Frontal cortex (tissue), 4 donors: ENCODE results near the gene SF3B6. TPM values are rescaled to one million over a fixed set of nuclear protein-coding genes. Genes with fewer than 3 reads are reported as not detected.
A peak's percentile ranks its signal among the peaks of the same experiment; 100 is the strongest.
"Not testable (repeated sequence)": the region's sequence is repeated elsewhere in the genome, so short reads cannot be mapped to it uniquely, and the experiment has no call there.

Experiments used
- DNase-seq, 2 donors: peaks; one replicate each; pipeline ENCODE4 v3.0.0; 2012; ENCODE audit warnings: low spot score in 2 of 2
- FAIRE-seq: peaks from 2 replicates; lab custom pipeline; 2012; peaks lifted over from hg19 to GRCh38; lab: Jason Lieb, UNC
- total RNA-seq: library from RNA; depleted of rRNA; stranded (reverse); fragments of >200 nt; gene quantifications from one replicate; pipeline ENCODE4 v1.2.3, GENCODE V29; 2014
- donor health status: control.
- donor health status: control.
- donor health status: control.

SF3B6 gene
- total RNA-seq, 1 donor from 2014 or later, result 125 TPM

DNA sequence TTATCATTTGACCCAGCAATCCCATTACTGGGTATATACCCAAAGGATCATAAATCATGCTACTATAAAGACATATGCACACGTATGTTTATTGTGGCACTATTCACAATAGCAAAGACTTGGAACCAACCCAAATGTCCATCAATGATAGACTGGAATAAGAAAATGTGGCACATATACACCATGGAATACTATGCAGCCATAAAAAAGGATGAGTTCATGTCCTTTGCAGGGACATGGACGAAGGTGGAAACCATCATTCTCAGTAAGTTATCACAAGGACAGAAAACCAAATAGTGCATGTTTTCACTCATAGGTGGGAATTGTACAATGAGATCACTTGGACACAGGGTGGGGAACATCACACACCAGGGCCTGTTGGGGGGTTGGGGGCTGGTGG lies 24.6 kb upstream of the SF3B6 start:
- not testable (repeated sequence) for FAIRE-seq, DNase-seq

DNA sequence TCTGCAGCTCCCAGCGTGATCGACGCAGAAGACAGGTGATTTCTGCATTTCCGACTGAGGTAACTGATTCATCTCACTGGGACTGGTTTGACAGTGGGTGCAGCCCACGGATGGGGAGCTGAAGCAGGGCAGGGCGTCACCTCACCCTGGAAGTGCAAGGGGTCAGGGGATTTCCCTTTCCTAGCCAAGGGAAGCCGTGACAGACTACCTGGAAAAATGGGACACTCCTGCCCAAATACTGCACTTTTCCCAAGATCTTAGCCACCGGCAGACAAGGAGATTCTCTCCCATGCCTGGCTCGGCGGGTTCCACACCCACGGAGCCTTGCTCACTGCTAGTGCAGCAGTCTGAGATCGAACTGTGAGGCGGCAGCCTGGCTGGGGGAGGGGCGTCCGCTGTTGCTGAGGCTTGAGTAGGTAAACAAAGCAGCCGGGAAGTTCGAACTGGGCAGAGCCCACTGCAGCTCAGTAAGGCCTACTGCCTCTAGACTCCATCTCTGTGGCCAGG lies 19.1 kb upstream of the SF3B6 start:
- not testable (repeated sequence) for FAIRE-seq, DNase-seq

DNA sequence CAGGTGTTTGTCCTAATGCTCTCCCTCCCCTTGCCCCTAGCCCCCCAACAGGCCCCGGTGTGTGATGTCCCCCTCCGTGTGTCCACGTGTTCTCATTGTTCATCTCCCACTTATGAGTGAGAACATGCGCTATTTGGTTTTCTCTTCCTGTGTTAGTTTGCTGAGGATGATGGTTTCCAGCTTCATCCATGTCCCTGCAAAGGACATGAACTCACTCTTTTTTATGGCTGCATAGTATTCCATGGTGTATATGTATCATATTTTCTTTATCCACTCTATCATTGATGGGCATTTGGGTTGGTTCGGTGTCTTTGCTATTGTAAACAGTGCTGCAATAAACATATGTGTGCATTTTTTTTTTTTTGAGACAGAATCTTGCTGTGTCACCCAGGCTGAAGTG lies 17.1 kb upstream of the SF3B6 start:
- FAIRE-seq, DNase-seq: not testable (repeated sequence)

DNA sequence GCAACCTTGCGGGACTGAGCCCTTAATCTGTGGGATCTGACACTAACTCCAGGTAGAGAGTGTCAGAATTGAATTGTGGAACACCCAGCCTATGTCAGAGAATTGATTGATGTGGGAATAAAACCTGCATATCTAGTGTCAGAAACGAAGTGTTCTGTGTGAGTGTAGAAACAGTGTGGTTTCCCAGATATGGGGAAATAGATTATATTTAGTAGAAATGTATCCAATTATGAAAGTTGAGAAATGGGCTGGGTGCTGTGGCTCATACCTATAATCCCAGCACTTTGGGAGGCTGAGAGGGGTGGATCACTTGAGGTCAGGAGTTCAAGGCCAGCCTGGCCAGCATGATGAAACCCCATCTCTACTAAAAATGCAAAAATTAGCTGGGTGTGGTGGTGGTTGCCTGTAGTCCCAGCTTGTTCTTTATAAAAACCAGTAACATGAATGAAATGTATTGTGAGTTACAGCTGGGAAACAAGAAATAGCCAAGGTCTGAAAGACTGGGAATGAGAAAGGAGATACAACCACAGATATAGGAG lies 12.8 kb upstream of the SF3B6 start:
- no peak for FAIRE-seq

DNA sequence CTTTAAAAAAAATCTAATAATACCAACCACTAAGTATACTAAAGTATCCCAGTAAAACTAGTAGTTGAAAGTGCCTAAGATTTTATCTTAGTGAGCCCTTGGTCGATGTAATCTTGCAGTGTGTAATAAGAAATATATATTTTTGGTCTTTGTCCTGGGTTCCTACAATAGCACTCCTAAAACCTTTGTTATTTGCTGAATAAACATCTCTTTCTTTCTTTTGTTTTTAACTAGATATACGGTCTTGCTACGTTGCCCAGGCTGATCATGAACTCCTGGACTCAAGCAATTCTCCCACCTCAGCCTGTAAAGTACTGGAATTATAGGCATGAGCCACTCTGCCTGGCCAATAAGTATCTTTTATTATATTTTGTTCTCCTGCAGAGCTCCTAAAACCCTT lies 10.9 kb upstream of the SF3B6 start:
- FAIRE-seq (no peak), DNase-seq (no peak)

More for the DNA sequence above, 12.8 kb upstream of the SF3B6 start:
- no peak for DNase-seq

DNA sequence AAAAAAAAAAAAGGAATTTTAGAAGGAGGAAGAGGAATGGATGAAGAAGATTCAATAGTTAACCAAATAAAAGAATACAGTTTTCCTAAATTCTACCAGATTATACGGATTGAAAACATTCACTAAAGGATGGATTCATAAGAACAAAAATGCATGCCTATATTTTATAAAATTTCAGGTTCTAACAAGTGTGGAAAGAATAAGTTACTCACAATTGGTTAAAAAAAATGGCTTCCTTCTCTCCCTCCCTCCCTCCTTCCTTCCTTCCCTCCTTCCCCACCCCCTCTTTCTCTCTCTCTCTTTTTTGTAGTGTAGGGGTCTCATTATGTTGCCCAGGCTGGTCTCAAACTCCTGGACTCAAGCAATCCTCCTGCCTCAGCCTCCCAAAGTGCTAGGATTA lies 10.1 kb upstream of the SF3B6 start:
- no peak for DNase-seq
- no peak for FAIRE-seq

DNA sequence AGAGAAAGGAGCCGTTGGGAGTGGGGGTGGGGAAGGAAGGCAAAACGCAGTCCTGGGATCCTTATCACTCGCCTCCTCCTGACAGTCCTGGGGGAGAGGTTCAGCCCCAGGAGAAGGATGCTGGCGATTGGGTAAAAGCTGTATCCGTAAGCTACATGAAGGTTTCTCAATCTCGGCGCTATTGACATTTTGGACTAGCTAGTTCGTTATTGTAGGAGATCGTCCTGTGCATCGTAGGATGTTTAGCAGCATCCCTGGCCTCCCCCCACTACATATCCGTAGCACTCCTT lies 9.0 kb upstream of the SF3B6 start:
- FAIRE-seq, result no peak

DNA sequence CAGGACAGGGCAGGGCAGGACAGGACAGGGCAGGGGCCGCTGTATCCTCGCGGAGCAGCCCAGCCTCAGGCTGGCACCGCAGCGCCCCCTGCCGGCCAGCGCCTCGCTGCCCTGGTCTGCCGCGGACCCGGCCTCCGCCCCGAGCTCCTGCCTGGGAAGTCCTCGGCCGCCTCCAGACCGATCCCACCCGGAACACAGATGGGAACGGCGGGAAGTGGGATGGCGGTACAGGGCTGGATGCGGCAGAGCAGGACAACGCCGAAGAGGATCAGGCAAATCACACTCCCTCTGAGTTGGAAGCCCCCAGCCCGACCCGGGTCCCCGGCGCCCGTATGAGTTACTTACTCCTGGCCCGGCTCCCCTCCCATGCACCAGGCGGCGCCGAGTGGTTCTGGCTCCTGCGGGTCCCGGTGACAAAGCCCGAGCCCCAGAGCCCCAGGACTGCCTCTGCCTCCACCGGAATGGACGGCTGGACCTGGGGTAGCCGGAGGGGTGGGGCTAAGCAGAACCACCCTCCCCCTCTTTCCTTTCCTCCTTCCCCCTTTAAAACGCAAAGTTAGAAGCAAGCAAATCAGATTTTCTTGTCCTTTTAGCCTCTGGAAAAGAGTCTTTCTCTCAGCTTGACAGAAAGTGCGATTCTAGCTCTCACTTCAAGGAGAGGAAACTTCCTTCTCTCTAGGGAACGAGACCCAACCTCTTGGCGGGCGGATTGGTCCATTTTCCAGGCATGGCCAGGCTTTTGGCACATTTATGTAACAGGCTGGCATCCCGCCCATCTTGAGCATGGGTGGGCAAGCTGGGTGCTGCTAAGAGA lies 8.5 kb upstream of the SF3B6 start, which contains the start of gene TP53I3:
Gene TP53I3, minus strand, starts transcription at position 449 of the 814 bp plus-strand sequence. CDS start 508 bp downstream, outside the sequence.
- no peak for FAIRE-seq
- DNase-seq, result peak; percentile 77 to 87

More for the DNA sequence above, 9.0 kb upstream of the SF3B6 start:
- DNase-seq, result no peak

DNA sequence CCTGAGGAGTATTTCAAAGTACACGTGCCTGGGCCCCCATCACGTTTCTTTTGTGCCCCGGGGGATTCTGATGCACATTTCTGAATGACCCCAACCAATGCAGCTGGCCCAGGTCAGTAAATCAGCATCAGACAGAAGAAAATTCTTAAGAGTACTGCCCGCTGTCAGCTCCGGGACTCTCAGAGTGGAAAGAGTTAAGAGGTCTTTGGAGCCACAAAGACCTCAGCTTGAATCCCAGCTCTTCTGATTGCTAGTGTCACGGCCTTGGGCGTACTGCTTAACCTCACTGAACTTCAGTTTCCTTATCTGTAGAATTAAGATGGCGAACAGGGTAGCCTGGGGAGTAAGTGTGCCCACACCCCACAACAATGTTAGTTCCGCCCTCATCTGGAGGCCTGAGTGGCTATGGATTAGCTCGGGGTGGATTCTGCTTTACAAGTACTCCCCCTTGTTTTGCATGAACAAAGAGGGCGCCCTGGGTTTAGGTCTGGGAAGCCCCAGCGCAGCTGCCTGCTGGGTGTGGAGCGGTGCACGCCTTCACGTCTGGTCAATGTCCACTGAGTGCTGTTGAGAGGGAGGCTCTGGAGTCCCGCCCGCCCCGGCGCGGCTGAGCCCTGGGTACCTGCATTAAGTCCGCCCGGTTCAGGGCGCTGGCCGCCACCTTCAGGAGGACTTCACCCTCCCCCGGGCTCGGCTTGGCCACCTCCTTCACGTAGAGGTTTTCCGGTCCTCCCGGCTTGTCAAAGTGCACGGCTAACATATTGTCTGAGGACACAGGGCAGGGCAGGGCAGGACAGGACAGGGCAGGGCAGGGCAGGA lies 7.7 kb upstream of the SF3B6 start:
- DNase-seq, result peak in 1 of 2 donors; percentile 32
- no peak for FAIRE-seq

DNA sequence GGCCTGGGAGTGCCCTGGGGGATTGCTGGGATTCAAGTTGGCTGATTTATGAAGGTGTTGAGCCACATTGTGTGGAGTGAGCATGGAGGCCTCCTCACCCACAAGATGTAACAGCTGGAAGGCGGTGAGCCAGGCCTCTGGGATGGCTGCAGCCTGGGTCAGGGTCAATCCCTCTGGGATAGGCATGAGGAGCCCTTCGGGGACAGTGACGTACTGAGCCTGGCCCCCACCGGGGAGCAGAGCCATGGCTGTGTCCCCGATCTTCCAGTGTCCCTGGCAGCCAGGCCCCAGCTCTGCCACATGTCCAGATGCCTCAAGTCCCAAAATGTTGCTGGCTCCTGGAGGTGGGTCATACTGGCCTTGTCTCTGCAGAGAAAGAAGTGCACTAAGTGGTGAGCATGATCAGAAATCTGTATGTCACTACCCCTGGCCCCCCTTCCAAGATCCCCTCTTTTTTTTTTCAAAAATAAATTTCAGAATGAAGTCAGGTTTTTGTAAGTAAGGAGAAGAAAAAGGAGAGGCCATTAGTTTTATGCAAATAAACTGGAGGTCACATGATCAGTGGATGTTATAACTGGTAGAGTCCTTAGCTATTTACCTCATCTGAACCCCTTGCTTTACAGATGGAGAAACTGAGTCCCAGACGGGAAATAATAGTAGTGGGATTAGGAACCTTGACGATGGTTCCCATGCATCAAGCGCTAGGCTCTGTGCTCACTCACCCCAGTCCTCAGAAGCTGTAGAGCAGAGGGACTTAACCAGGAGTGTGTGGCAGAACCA lies 6.9 kb upstream of the SF3B6 start:
- FAIRE-seq (no peak), DNase-seq (no peak)

DNA sequence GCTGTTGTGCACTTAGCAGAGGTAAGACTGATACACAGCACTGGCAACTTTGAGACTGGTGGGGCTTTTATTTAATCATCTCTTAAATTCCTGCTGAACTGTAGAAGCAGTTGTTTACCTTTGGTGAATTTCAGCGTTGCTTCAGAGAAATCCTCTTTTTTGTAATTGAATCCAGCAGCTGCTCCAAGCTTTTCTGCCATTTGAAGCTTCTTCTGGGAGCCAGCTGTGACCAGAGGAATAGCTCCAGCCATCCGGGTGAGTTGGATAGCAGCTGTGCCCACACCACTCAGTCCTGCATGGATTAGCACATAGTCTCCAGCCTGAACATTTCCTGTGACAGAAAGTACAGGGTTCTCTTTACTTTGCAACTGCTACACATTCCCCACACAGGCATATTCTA lies 4.6 kb upstream of the SF3B6 start:
- DNase-seq (no peak), FAIRE-seq (no peak)

DNA sequence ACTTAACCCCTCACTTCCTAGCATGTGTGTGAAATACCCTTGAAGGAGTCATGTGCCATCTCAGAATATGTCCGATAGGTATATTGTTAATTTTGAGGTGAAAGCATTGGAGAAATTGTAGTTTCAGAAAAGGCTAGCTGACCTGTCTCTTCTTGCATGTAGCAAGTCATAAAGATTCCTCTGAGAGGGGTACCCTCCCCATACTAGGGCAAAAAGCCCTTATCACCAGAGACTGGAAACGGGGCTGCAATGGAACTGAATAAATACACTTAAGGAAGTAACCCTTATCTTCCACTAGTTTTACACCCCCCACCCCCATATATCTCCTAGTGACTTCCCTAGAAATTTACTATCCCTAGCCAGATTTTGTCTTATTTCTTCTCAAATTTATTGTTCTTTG lies 1.8 kb upstream of the SF3B6 start:
- no peak for DNase-seq
- no peak for FAIRE-seq

DNA sequence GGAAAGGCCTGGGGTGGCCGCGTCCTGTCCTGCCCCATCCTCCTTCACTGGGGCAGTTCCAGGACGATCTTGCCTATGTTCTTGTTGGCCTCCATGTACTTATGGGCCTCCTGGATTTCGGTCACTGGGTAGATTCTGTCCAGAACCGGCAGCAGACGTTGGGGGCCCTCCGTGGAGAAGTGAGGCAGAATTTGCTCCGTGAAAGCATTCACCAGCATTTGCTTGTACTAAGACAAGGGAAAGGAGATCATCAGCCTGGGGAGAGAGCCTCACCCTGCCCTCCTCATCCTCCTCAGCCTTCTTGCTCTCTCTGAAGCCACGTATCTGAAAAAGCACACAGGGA lies 1.4 kb upstream of the SF3B6 start:
- no peak for FAIRE-seq
- peak in 1 of 2 donors; percentile 16 for DNase-seq

DNA sequence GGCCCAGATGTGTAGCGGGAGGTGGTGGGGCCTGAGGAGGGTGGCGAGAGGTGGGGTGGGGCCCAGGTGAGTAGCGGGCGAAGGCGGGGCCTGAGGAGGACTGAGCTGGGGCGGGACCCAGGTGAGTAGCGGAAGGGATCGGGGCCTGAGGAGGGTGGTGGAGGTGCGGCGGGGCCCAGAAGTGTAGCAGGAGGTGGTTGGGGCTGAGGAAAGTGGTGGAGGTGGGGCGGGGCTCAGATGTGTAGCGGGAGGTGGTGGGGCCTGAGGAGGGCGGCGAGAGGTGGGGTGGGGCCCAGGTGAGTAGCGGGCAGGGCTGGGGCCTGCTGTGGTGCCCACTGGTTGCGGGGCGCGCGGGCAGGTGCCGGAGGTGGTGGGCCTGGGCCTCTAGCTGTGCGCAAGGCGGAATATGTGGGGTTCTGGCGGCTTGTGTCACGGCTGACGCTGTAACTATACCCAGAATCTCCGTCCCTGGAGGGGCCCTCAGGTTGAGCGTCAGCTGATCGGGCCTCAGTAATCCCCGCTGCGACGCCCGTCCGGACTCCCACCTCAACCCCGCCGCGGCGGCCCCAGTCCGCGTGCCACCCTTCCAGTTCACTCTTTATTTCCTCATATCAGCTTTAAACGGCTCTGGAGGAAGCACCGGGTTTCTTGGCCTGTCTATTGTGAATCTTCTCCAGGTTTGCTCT lies 866 bp upstream of the SF3B6 start:
- no peak for FAIRE-seq
- DNase-seq, result peak in 1 of 2 donors; percentile 18

DNA sequence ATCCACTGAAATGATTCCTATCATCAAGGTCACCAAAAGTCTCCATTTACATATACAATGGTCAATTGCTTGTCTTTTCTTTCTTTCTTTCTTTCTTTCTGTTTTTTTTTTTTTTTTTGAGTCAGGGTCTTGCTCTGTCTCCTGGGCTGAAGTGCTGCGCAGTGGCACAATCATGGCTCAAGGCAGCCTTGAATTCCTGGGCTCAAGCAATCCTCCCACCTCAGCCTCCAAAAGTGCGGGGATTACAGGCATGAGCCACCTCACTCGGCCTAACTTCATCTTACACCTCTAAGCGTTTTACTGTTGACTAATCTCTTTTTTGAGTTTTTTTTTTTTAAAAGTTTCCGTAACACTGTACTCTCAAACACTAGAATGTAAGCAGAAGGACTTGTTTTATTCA lies 867 bp downstream of the SF3B6 start:
- FAIRE-seq, result no peak
- DNase-seq, result no peak

DNA sequence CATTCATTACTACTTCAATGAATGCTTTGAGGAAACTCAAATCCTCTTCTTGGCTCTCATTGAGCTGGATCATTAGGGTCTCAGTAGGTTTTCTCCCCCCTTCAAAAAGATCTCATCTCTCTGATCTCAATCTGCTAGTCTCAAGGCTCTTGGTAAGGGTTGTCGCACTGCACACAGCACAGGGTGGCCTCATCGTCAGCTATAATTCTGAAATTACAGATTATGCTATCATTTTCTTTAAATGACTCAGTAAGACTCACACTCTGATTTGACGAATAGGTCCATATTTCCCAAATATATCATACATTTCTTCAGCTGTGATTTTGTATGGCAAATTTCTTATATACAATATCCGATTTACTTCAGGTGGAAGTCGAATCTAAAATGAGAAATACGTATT lies 2.3 kb downstream of the SF3B6 start:
- no peak for DNase-seq
- FAIRE-seq, result no peak

DNA sequence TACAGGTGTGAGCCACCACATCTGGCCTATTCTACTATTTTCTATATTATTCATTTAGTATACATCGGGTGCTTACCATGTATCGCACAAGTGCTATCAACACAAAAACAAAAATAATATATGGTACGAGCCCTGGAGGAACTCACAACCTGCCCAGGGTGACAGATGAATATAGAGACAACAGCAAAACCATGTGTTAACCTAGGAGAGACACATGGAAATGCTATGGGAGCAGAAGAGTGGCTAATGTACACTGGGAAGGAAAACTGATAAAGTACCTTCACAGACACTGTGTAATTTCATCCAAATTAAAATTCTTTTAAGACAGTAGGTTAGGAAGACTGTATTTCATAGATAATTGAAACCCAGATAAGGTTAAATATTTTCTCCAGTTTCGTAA lies 3.9 kb downstream of the SF3B6 start:
- DNase-seq (no peak), FAIRE-seq (no peak)

DNA sequence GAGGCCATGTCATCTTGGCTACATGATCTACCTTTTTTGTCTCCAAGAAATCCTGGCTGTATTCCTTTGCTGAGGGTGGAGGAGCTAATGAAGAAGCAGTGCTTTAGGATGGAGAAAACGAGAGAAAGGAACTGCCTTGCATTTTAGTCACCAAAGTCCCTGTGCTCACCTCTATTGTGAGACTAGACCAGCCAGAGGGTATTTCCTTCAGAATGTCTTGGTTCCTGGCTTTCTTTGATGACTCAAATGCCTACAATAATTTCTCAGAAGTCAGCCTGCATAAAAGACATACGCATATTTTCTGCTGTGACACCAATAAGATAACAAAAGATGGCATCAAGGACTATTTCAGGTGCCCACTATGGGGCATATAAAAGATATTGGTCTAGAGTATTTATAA lies 10.8 kb downstream of the SF3B6 start:
- no peak for FAIRE-seq
- DNase-seq, result no peak

DNA sequence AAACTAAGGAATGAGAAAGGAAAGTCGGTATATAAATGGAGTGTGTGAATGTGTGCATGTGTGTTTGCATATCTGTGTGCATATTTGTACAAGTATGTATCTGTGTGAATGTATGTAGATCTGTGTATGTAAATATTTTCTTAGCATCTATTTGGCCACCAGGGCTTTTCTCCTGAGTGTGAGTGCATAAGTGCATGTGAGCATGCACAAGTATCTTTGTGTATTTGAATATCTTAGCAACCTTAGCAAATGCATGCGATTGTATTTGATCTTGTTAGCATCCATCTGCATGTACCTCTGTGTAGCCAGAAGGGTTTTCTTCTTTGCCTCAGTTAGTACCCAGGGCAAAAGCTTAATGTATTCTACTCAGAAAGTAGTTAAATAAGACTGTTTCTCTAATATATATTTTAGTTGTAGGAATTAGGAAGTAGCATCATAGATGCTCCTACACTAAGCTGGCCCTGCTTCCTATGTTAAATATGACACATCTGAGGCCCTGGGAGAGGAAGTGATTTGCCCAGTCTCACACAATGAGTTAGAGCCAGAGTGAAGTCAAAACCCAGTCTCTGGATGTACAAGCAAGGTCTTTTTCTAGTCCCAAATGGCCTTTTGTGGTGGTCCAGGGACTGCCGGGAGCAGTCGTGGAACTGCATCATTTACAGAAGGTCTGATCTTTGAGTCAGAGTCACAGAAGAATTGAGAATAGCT lies 17.4 kb downstream of the SF3B6 start:
- FAIRE-seq, result no peak

More for the DNA sequence above, 17.4 kb downstream of the SF3B6 start:
- DNase-seq, result no peak
